Ovary (tissue), 3 donors: Measurements from ENCODE around the gene DSEL.

ENCODE experiments used
- CTCF ChIP-seq, 3 donors: fragments of 450-650 bp in 2 of 3; fragments of 200-600 bp in 1 of 3; IDR thresholded peaks; one replicate each; pipeline versions ENCODE4 v1.5.1 to v1.8.0; 2016 to 2022; ENCODE audit warnings: antibody characterized with exemption in 3 of 3, mild to moderate bottlenecking in 1 of 3
- POLR2A ChIP-seq: fragments of 450-650 bp; IDR thresholded peaks from one replicate; pipeline ENCODE4 v1.6.1; 2017; ENCODE audit warnings: antibody characterized with exemption, mild to moderate bottlenecking, moderate library complexity
- donor health status: DM: no; HTN: no; CAD: no.

GRCh38 chr18:67531929-67532328, 15.4 kb upstream of the DSEL start:
- no peak for TF ChIP-seq POLR2A
- TF ChIP-seq CTCF (IDR thresholded peaks at IDR 0.05): no peak
